Liver (tissue), 9 donors: ENCODE measurements around the gene BTBD9. TPM values are rescaled to one million over a fixed set of nuclear protein-coding genes. Genes with fewer than 3 reads are reported as not detected.

ENCODE experiments used
- DNase-seq: peaks from one replicate; pipeline ENCODE4 v3.0.0-alpha.2; 2017; ENCODE audit warnings: low spot score
- H3K27ac ChIP-seq, 2 donors: one replicate each; pipeline ENCODE4 v1.7.0; 2013; ENCODE audit warnings: inconsistent platforms in 2 of 2, low read length in 2 of 2, control low read depth in 1 of 2, low read depth in 1 of 2, mild to moderate bottlenecking in 1 of 2
- H3K27me3 ChIP-seq, 4 donors: one replicate each; pipeline versions ENCODE4 v1.6.1 to v1.7.0; 2013; ENCODE audit warnings: low read length in 3 of 4, inconsistent platforms in 1 of 4, mild to moderate bottlenecking in 1 of 4, moderate library complexity in 1 of 4; ENCODE audit not compliant: control insufficient read depth in 4 of 4, insufficient read depth in 4 of 4
- H3K36me3 ChIP-seq, 4 donors: one replicate each; pipeline versions ENCODE4 v1.6.1 to v1.7.0; 2013; ENCODE audit warnings: low read length in 3 of 4, mild to moderate bottlenecking in 3 of 4, low read depth in 1 of 4, moderate library complexity in 1 of 4; ENCODE audit not compliant: control insufficient read depth in 4 of 4, insufficient read depth in 3 of 4
- H3K4me1 ChIP-seq, 4 donors: one replicate each; pipeline versions ENCODE4 v1.6.1 to v1.7.0; 2013; ENCODE audit warnings: low read length in 3 of 4, mild to moderate bottlenecking in 3 of 4, moderate library complexity in 1 of 4; ENCODE audit not compliant: control insufficient read depth in 4 of 4, insufficient read depth in 4 of 4
- H3K4me3 ChIP-seq, 3 donors: one replicate each; pipeline versions ENCODE4 v1.6.1 to v1.7.0; 2013; ENCODE audit warnings: low read length in 3 of 3, control low read depth in 1 of 3, low read depth in 1 of 3, mild to moderate bottlenecking in 1 of 3
- H3K9ac ChIP-seq, 2 donors: one replicate each; pipeline ENCODE4 v1.7.0; 2013; ENCODE audit warnings: low read length in 2 of 2, mild to moderate bottlenecking in 2 of 2, moderate library complexity in 2 of 2, control low read depth in 1 of 2, low read depth in 1 of 2
- H3K9me3 ChIP-seq, 4 donors: one replicate each; pipeline versions ENCODE4 v1.6.1 to v1.7.0; 2013; ENCODE audit warnings: low read length in 3 of 4; ENCODE audit not compliant: control insufficient read depth in 4 of 4
- CTCF ChIP-seq: fragments of 150-350 bp; IDR thresholded peaks from 2 replicates; pipeline ENCODE4 v1.5.1; 2017; ENCODE audit warnings: improper control_type of control experiment, low read depth, low read length; ENCODE audit not compliant: missing input control
- FOXA1 ChIP-seq: IDR thresholded peaks from 2 replicates; pipeline ENCODE4 v1.6.1; 2016; ENCODE audit warnings: antibody characterized with exemption
- FOXA2 ChIP-seq: IDR thresholded peaks from 2 replicates; pipeline ENCODE4 v1.6.1; 2016; ENCODE audit warnings: antibody characterized with exemption
- GABPA ChIP-seq, 2 donors: IDR thresholded peaks in 1 of 2; conservative IDR thresholded peaks in 1 of 2; 2 replicates each; pipeline ENCODE4 v1.6.1; 2016; ENCODE audit warnings: antibody characterized with exemption in 2 of 2, mild to moderate bottlenecking in 1 of 2, moderate library complexity in 1 of 2
- HNF4G ChIP-seq: IDR thresholded peaks from 2 replicates; pipeline ENCODE4 v1.6.1; 2016; ENCODE audit warnings: antibody characterized with exemption
- JUND ChIP-seq, 2 donors: IDR thresholded peaks; 2 replicates each; pipeline ENCODE4 v1.6.1; 2016; ENCODE audit warnings: antibody characterized with exemption in 2 of 2
- MAX ChIP-seq: IDR thresholded peaks from 2 replicates; pipeline ENCODE4 v1.6.1; 2016; ENCODE audit warnings: antibody characterized with exemption
- NR2F2 ChIP-seq: IDR thresholded peaks from 2 replicates; pipeline ENCODE4 v1.6.1; 2016; ENCODE audit warnings: antibody characterized with exemption
- RAD21 ChIP-seq, 2 donors: IDR thresholded peaks; 2 replicates each; pipeline ENCODE4 v1.6.1; 2016; ENCODE audit warnings: antibody characterized with exemption in 2 of 2, mild to moderate bottlenecking in 2 of 2
- RXRA ChIP-seq, 2 donors: IDR thresholded peaks; 2 replicates each; pipeline ENCODE4 v1.6.1; 2017 to 2018; ENCODE audit warnings: antibody characterized with exemption in 2 of 2, mild to moderate bottlenecking in 1 of 2
- SP1 ChIP-seq: IDR thresholded peaks from 2 replicates; pipeline ENCODE4 v1.6.1; 2018; ENCODE audit warnings: antibody characterized with exemption, mild to moderate bottlenecking
- YY1 ChIP-seq: IDR thresholded peaks from 2 replicates; pipeline ENCODE4 v1.6.1; 2016; ENCODE audit warnings: antibody characterized with exemption, mild to moderate bottlenecking
- WGBS: extraction: QIAGEN DNeasy Blood & Tissue Kit; methylation state at CpG from one replicate; pipeline ENCODE4 v1.1.7; 2013; 5-methylcytosine and 5-hydroxymethylcytosine counted together
- polyA plus RNA-seq, 2 donors: library from polyadenylated mRNA; stranded (reverse) in 1 of 2; unstranded in 1 of 2; fragments of 200-250 nt in 1 of 2; fragments of >200 nt in 1 of 2; fragmentation: Nextera tagmentation in 1 of 2; extraction: Ambion mirVana in 1 of 2; gene quantifications; one replicate each; pipeline versions ENCODE4 v1.2.1 to v1.2.3, GENCODE V29; 2013 to 2015
- total RNA-seq, 2 donors: library from RNA; depleted of rRNA; stranded (reverse); fragments of >200 nt; gene quantifications; one replicate each; pipeline ENCODE4 v1.2.3, GENCODE V29; 2014
- TF ChIP-seq, protein P1 (sequence below): IDR thresholded peaks from 2 replicates; pipeline ENCODE4 v1.6.1; 2016; ENCODE audit warnings: antibody characterized with exemption
- TF ChIP-seq, protein P2 (sequence below): IDR thresholded peaks from 2 replicates; pipeline ENCODE4 v1.6.1; 2016; ENCODE audit warnings: antibody characterized with exemption, mild to moderate bottlenecking
- TF ChIP-seq, protein P3 (sequence below): IDR thresholded peaks from 2 replicates; pipeline ENCODE4 v1.6.1; 2016; ENCODE audit warnings: antibody characterized with exemption
- donor health status: healthy.
- donor health status: healthy.
- donor health status: healthy.
- donor health status: healthy.
- donor health status: healthy.

The BTBD9 gene
- total and polyA plus RNA-seq, 4 donors = 2.0 to 12.4 (median 5.7) TPM

- Histone ChIP-seq H3K9ac (no peak overlapping the region), H3K4me1 (no peaks in the 10 kb centered on the region), H3K27ac (no peak overlapping the region), H3K27me3 (no peaks in the 10 kb centered on the region), H3K36me3 (peaks cover 1 to 7% (median 4%) of the 10 kb centered on the region in 4 donors), H3K9me3 (no peaks in the 10 kb centered on the region), H3K4me3 (no peak overlapping the region)
- 91% methylated on average over 1 of the region's 1 CpG for WGBS
- no peak for TF ChIP-seq NR2F2
- TF ChIP-seq, protein P1, sequence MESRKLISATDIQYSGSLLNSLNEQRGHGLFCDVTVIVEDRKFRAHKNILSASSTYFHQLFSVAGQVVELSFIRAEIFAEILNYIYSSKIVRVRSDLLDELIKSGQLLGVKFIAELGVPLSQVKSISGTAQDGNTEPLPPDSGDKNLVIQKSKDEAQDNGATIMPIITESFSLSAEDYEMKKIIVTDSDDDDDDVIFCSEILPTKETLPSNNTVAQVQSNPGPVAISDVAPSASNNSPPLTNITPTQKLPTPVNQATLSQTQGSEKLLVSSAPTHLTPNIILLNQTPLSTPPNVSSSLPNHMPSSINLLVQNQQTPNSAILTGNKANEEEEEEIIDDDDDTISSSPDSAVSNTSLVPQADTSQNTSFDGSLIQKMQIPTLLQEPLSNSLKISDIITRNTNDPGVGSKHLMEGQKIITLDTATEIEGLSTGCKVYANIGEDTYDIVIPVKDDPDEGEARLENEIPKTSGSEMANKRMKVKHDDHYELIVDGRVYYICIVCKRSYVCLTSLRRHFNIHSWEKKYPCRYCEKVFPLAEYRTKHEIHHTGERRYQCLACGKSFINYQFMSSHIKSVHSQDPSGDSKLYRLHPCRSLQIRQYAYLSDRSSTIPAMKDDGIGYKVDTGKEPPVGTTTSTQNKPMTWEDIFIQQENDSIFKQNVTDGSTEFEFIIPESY = no peak
- TF ChIP-seq, protein P2, sequence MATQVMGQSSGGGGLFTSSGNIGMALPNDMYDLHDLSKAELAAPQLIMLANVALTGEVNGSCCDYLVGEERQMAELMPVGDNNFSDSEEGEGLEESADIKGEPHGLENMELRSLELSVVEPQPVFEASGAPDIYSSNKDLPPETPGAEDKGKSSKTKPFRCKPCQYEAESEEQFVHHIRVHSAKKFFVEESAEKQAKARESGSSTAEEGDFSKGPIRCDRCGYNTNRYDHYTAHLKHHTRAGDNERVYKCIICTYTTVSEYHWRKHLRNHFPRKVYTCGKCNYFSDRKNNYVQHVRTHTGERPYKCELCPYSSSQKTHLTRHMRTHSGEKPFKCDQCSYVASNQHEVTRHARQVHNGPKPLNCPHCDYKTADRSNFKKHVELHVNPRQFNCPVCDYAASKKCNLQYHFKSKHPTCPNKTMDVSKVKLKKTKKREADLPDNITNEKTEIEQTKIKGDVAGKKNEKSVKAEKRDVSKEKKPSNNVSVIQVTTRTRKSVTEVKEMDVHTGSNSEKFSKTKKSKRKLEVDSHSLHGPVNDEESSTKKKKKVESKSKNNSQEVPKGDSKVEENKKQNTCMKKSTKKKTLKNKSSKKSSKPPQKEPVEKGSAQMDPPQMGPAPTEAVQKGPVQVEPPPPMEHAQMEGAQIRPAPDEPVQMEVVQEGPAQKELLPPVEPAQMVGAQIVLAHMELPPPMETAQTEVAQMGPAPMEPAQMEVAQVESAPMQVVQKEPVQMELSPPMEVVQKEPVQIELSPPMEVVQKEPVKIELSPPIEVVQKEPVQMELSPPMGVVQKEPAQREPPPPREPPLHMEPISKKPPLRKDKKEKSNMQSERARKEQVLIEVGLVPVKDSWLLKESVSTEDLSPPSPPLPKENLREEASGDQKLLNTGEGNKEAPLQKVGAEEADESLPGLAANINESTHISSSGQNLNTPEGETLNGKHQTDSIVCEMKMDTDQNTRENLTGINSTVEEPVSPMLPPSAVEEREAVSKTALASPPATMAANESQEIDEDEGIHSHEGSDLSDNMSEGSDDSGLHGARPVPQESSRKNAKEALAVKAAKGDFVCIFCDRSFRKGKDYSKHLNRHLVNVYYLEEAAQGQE = no peak
- TF ChIP-seq, protein P3, sequence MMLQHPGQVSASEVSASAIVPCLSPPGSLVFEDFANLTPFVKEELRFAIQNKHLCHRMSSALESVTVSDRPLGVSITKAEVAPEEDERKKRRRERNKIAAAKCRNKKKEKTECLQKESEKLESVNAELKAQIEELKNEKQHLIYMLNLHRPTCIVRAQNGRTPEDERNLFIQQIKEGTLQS = no peak
- TF ChIP-seq GABPA (IDR thresholded peaks at IDR 0.05 in 1 of 2, conservative IDR thresholded peaks at IDR 0.05 in 1 of 2) = no peak
- DNase-seq = no peak
Measured at GRCh38 chr6:38589367-38589720, 50.4 kb downstream of the BTBD9 start.

DNA sequence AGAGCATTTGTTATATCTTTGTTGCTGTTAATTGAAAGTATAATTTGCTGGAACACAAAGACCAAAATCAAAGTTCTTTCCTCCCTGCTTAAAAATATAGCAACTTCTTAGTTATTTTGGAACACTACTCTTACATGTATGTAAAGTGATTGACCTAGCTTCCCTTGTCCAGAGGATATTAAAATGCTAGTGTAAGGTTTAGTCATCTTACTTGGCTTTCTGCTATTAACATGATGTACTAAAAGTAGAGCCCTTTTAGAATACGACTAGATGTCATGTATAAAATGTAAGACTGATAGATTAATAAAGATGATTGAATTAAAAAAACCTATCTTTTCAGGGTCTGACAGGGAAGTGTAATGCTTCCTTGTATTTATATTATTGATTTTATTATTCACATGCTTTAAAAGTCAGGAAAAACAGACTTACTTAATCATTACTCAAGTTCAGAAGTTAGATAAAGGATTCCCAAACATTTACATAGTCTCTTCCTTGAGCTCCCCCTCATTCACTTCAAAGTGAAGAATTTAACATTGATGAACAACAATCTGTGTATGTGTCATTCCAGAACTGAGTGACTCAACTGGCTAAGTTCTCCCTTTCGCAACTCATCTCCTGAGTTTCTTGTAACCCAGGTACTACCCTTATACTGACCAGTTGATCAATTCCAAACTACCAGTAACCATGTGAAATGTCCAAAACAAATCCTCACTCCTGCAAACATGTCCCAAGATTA, 50.9 kb downstream of the BTBD9 start:
- Histone ChIP-seq H3K27me3 (no peaks in the 10 kb centered on the region), H3K4me3 (no peak overlapping the region), H3K9ac (no peak overlapping the region), H3K36me3 (peaks cover 1 to 7% (median 4%) of the 10 kb centered on the region in 4 donors), H3K9me3 (no peaks in the 10 kb centered on the region), H3K4me1 (no peaks in the 10 kb centered on the region), H3K27ac (no peak overlapping the region)
- TF ChIP-seq GABPA (IDR thresholded peaks at IDR 0.05 in 1 of 2, conservative IDR thresholded peaks at IDR 0.05 in 1 of 2) = no peak
- TF ChIP-seq, protein P1 = no peak
- TF ChIP-seq RXRA (IDR thresholded peaks at IDR 0.05) = no peak
- no peak for TF ChIP-seq CTCF
- no peak for TF ChIP-seq FOXA2
- no peak for TF ChIP-seq JUND (IDR thresholded peaks at IDR 0.05)
- TF ChIP-seq RAD21 (IDR thresholded peaks at IDR 0.05) = no peak
- no peak for TF ChIP-seq HNF4G
- TF ChIP-seq, protein P3 = no peak
- no peak for TF ChIP-seq YY1
- no peak for TF ChIP-seq MAX
- TF ChIP-seq SP1 = no peak
- no peak for TF ChIP-seq FOXA1
- DNase-seq = no peak
- WGBS = 97% methylated on average over 2 of the region's 2 CpGs
